ENCODE results near the gene DNAJA3.
A peak's percentile ranks its signal among the peaks of the same experiment; 100 is the strongest.

- peak in 1 of 3 donors; percentile 10 for TF ChIP-seq POLR2AphosphoS5 (IDR thresholded peaks at IDR 0.05)
- TF ChIP-seq CTCF (IDR thresholded peaks at IDR 0.05): no peak
These were observed 9.3 kb upstream of the DNAJA3 start, which contains the start of gene CORO7 for GRCh38 chr16:4416200-4417032.

Measured in suprapubic skin (tissue), 3 donors.